Measurements from ENCODE around the gene PCDHB5.
"Not testable (repeated sequence)": the region's sequence is repeated elsewhere in the genome, so short reads cannot be mapped to it uniquely, and the experiment has no call there.

PCDHB5 gene

DNA sequence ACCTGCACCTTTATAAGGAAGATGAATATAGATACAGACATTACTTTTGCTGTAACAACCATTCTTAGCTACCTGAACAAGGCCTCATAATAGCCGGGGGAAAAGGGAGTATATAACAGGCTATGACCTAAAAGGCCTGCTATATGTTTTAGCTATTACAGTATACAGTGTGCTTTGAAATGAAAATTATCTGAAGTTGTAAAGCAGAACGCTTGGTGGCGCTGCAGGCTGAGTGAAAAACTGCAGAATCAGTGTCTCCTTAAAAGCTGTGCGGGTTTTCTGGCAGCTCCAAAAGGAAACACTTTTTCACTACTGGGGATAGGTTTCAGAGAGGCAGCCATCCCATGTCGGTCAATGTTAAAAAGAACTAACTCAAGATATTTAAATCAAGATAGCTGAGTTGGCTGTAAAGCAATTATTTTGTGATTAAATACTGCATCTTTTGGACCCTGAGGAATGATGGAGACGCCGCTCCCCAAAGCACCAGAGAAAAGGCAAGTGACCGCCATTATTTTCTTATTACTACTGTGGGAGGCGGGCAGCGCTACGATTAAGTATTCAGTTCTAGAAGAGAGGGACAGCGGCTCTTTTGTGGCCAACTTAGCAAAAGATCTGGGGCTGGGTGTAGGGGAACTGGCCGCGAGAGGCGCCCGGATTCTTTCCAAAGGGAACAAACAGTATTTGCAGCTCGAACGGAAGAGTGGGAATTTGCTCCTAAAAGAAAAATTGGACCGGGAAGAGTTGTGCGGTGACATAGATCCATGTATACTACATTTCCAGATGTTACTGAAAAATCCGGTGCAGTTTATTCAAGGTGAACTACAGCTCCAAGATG, 20.8 kb downstream of the PCDHB5 start:
- DNase-seq = no peak

DNA sequence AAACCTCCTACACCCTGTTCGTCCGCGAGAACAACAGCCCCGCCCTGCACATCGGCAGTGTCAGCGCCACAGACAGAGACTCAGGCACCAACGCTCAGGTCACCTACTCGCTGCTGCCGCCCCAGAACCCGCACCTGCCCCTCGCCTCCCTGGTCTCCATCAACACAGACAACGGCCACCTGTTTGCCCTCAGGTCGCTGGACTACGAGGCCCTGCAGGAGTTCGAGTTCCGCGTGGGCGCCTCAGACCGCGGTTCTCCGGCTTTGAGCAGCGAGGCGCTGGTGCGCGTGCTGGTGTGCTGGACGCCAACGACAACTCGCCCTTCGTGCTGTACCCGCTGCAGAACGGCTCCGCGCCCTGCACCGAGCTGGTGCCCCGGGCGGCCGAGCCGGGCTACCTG, 22.4 kb downstream of the PCDHB5 start:
- DNase-seq = not testable (repeated sequence)

DNA sequence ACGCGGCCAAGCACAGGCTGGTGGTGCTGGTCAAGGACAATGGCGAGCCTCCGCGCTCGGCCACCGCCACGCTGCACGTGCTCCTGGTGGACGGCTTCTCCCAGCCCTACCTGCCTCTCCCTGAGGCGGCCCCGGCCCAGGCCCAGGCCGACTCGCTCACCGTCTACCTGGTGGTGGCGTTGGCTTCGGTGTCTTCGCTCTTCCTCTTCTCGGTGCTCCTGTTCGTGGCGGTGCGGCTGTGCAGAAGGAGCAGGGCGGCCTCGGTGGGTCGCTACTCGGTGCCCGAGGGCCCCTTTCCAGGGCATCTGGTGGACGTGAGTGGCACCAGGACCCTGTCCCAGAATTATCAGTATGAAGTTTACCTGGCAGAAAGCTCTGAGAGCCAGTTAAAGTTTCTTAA, 22.9 kb downstream of the PCDHB5 start:
- not testable (repeated sequence) for DNase-seq

DNA sequence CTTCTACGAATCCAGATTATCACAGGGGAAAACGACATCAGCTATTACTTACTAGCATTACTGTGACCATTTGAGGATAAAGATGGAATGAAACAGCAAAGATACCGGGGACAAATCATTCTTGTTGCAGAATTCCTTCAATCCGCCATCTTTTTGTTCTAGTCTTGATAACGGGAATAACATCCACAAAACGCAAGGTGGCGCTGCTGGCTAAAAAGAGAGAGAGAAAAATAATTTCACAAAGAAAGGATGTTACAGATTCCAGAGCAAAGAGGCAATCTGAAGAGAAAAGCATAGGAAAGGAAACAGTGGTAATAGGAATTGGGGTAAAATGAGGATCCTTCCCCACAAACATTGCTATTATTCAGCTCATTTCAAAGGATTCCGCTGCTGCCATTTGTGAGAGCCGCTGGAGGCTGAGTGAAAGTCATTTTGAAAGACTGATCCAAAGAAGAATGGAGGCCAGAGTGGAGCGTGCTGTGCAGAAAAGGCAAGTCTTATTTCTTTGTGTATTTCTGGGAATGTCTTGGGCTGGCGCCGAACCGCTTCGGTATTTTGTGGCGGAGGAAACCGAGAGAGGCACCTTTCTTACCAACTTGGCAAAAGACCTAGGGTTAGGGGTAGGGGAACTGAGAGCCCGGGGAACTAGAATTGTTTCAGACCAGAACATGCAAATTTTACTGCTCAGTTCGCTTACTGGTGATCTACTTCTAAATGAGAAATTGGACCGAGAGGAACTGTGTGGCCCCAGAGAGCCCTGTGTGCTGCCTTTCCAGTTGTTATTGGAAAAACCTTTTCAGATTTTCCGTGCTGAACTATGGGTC, 37.6 kb downstream of the PCDHB5 start, which contains the start of gene PCDHB7:
Gene PCDHB7 (plus strand): TSS at position 264 of the 824 bp plus-strand sequence. CDS start 192 bp downstream, at position 456.
- DNase-seq = no peak

DNA sequence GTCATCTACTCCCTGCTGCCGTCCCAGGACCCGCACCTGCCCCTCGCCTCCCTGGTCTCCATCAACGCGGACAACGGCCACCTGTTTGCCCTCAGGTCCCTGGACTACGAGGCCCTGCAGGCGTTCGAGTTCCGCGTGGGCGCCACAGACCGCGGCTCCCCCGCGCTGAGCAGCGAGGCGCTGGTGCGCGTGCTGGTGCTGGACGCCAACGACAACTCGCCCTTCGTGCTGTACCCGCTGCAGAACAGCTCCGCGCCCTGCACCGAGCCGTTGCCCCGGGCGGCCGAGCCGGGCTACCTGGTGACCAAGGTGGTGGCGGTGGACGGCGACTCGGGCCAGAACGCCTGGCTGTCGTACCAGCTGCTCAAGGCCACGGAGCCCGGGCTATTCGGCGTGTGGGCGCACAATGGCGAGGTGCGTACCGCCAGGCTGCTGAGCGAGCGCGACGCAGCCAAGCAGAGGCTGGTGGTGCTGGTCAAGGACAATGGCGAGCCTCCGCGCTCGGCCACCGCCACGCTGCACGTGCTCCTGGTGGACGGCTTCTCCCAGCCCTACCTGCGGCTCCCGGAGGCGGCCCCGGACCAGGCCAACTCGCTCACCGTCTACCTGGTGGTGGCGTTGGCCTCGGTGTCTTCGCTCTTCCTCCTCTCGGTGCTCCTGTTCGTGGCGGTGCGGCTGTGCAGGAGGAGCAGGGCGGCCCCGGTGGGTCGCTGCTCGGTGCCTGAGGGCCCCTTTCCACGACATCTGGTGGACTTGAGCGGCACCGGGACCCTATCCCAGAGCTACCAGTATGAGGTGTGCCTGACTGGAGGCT, 39.5 kb downstream of the PCDHB5 start:
- DNase-seq = not testable (repeated sequence)

DNA sequence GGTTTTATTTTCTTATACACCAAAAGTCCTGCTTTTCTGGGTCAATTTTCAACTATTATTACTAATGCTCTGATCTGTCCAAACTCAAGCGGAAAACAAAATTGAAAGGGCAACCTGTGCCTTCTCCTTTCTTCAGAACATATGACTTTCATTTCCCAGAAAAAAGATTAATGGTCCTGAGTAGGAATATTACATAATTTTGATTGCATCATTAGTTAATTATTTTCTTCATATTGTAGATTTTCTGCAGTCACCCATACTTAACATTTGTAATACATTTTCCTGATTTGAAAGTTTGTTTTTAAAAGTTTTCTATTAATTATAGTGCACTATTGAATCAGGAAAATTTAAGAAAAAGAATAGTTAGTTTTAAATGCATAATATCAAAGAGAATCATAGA, 40.9 kb downstream of the PCDHB5 start:
- no peak for DNase-seq

DNA sequence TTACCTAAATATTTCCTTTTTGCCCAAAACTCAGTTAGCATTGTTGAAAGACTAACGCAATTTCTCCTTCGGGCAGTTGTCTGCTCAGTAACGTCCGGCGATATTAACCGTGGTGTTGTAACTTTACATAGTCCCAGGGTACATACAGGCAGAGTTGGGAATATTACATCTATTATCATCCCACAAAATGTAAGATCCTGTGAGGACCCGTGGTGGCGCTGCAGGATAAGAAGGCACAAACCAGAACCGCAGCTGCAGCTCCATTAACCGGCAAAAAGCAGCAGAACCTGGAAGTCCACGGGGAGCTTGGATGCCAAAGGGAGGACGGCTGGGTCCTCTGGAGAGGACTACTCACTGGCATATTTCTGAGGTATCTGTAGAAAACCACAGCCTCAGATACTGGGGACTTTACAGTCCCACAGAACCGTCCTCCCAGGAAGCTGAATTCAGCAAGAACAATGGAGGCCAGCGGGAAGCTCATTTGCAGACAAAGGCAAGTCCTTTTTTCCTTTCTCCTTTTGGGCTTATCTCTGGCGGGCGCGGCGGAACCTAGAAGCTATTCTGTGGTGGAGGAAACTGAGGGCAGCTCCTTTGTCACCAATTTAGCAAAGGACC, 42.7 kb downstream of the PCDHB5 start, which contains the start of gene PCDHB8:
Gene PCDHB8 (plus strand): TSS at position 214 of the 615 bp plus-strand sequence. CDS start 245 bp downstream, at position 459.
- DNase-seq = not testable (repeated sequence)

DNA sequence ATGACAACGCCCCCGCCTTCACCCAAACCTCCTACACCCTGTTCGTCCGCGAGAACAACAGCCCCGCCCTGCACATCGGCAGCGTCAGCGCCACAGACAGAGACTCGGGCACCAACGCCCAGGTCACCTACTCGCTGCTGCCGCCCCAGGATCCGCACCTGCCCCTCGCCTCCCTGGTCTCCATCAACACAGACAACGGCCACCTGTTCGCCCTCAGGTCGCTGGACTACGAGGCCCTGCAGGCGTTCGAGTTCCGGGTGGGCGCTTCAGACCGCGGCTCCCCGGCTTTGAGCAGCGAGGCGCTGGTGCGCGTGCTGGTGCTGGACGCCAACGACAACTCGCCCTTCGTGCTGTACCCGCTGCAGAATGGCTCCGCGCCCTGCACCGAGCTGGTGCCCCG, 44.4 kb downstream of the PCDHB5 start:
- not testable (repeated sequence) for DNase-seq

DNA sequence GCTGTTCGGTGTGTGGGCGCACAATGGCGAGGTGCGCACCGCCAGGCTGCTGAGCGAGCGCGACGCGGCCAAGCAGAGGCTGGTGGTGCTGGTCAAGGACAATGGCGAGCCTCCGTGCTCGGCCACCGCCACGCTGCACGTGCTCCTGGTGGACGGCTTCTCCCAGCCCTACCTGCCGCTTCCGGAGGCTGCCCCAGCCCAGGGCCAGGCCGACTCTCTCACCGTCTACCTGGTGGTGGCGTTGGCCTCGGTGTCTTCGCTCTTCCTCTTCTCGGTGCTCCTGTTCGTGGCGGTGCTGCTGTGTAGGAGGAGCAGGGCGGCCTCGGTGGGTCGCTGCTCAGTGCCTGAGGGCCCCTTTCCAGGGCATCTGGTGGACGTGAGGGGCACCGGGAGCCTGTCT, 44.9 kb downstream of the PCDHB5 start:
- not testable (repeated sequence) for DNase-seq

DNA sequence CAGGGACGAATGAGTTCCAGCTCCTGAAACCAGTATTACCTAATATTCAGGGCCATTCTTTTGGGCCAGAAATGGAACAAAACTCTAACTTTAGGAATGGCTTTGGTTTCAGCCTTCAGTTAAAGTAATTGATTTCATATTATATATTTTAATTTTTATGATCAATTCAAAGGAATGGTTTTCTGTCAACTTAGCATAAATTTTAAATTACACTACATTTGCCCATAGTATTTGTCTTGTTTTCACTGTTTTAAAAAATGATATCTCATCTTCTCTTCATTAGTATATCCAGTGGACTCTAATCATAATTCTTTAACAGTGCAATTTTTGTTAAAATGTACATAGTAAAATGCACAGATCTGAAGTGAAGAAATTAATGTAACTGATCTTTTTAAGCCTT, 45.3 kb downstream of the PCDHB5 start:
- DNase-seq = no peak

DNA sequence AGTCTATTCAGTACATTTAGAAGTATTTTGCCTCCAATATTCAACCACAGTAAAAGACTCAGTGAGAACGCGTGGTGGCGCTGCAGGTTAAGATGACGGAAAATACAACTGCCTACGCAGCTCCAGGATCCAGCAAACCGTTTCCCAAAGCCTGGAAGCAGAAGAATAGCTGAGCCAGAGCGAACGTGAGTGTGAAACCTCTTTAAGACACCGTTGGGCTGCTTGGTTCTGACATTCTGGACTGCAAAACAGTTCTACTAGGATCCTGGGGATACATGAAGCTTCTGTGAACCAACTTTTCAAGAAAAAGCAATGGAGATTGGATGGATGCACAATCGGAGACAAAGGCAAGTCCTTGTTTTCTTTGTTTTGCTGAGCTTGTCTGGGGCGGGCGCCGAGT, 47.2 kb downstream of the PCDHB5 start, which contains the start of gene PCDHB16:
Gene PCDHB16 (plus strand): TSS at position 140 of the 400 bp plus-strand sequence. CDS start 173 bp downstream, at position 313.
- DNase-seq = no peak

DNA sequence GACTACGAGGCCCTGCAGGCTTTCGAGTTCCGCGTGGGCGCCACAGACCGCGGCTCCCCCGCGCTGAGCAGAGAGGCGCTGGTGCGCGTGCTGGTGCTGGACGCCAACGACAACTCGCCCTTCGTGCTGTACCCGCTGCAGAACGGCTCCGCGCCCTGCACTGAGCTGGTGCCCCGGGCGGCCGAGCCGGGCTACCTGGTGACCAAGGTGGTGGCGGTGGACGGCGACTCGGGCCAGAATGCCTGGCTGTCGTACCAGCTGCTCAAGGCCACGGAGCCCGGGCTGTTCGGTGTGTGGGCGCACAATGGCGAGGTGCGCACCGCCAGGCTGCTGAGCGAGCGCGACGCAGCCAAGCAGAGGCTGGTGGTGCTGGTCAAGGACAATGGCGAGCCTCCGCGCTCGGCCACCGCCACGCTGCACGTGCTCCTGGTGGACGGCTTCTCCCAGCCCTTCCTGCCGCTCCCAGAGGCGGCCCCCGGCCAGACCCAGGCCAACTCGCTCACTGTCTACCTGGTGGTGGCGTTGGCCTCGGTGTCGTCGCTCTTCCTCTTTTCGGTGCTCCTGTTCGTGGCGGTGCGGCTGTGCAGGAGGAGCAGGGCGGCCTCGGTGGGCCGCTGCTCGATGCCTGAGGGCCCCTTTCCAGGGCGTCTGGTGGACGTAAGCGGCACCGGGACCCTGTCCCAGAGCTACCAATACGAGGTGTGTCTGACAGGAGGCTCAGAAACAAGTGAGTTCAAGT, 49.3 kb downstream of the PCDHB5 start:
- not testable (repeated sequence) for DNase-seq

DNA sequence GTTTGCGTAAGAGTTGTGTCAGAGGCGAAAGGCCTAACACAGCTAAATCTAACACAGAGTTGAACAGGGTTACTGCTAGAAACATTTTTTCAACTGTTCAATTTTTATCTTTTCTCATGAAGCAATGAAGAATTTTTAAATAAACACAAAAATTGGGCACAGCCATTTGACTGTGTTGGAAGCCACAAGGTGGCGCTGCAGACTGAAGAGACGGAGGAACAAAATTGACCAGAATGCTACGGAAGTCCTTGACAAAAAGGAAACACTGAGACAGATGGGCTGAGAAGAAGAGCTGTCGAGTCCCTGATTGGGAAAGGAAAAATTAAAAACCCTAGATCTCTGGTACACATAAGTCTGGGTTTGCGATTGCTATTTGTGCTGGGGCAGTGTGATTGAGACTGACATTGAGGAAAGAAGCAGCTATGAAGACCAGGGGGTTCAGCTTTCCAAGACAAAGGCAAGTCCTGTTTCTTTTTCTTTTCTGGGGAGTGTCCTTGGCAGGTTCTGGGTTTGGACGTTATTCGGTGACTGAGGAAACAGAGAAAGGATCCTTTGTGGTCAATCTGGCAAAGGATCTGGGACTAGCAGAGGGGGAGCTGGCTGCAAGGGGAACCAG, 52.0 kb downstream of the PCDHB5 start, which contains the start of gene PCDHB9:
Gene PCDHB9 (plus strand): TSS at position 265 of the 616 bp plus-strand sequence. CDS start 158 bp downstream, at position 423.
- DNase-seq = no peak
